PC-3 (cell line): ENCODE measurements around the gene MCOLN2. TPM values are rescaled to one million over a fixed set of nuclear protein-coding genes. Genes with fewer than 3 reads are reported as not detected.

Source experiments
- ATAC-seq: fragments of 200-7000 bp; cut with Tn5 transposase; 2 replicates; pipeline ENCODE4 v1.9.1; 2020; ENCODE audit warnings: mild to moderate bottlenecking, moderate library complexity
- BruUV-seq: library from RNA; stranded (reverse); fragments of 400-500 nt; replicated peaks from 2 replicates; lab custom pipeline; 2021; lab: Mats Ljungman, UMichigan
- CTCF ChIA-PET: fragments of 300-600 bp; sonication (Branson Sonifier 250); formaldehyde crosslinking; loops from one replicate; lab custom pipeline; 2022; ENCODE audit warnings: antibody characterized with exemption; lab: Charles Lee
- POLR2A ChIA-PET: fragments of 300-600 bp; sonication (Branson Sonifier 250); formaldehyde crosslinking; loops from one replicate; lab custom pipeline; 2022; ENCODE audit warnings: antibody characterized with exemption; ENCODE audit not compliant: unreplicated experiment; lab: Charles Lee
- DNase-seq: peaks from one replicate; pipeline ENCODE4 v3.0.0-alpha.2; 2015
- H2AFZ ChIP-seq: fragments of 300-600 bp; sonication (generic); 2 replicates; pipeline ENCODE4 v1.6.0; 2016; ENCODE audit warnings: antibody characterized with exemption, low read length
- H3F3A ChIP-seq: fragments of 300-600 bp; sonication (generic); one replicate; pipeline ENCODE4 v1.6.0; 2017; ENCODE audit warnings: antibody characterized with exemption, low read length, control low read depth, mild to moderate bottlenecking; ENCODE audit not compliant: unreplicated experiment
- H3K27ac ChIP-seq: fragments of 300-600 bp; sonication (generic); 2 replicates; pipeline ENCODE4 v1.5.1; 2016; ENCODE audit warnings: mild to moderate bottlenecking, low read length
- H3K27me3 ChIP-seq: fragments of 300-600 bp; sonication (generic); 2 replicates; pipeline ENCODE4 v1.6.1; 2016; ENCODE audit warnings: low read length, mixed read lengths
- H3K36me3 ChIP-seq: fragments of 300-600 bp; sonication (generic); 2 replicates; pipeline ENCODE4 v1.6.1; 2016; ENCODE audit warnings: low read depth, mixed run types, low read length, mixed read lengths
- H3K4me1 ChIP-seq: fragments of 300-600 bp; sonication (generic); 2 replicates; pipeline ENCODE4 v1.5.1; 2016; ENCODE audit warnings: low read length; ENCODE audit not compliant: insufficient read depth
- H3K4me2 ChIP-seq: fragments of 300-600 bp; sonication (generic); 2 replicates; pipeline ENCODE4 v1.6.0; 2016; ENCODE audit warnings: low read length
- H3K4me3 ChIP-seq: fragments of 300-600 bp; sonication (generic); 2 replicates; pipeline ENCODE4 v1.5.1; 2016; ENCODE audit warnings: mild to moderate bottlenecking, low read length, mixed read lengths
- H3K79me2 ChIP-seq: fragments of 300-600 bp; sonication (generic); 2 replicates; pipeline ENCODE4 v1.6.1; 2017; ENCODE audit warnings: low read length, mixed read lengths
- H3K9ac ChIP-seq: fragments of 300-600 bp; sonication (generic); 2 replicates; pipeline ENCODE4 v1.6.0; 2016; ENCODE audit warnings: mild to moderate bottlenecking, low read length
- H3K9me2 ChIP-seq: fragments of 300-600 bp; sonication (generic); replicated peaks from 2 replicates; pipeline ENCODE4 v1.6.1; 2016; ENCODE audit warnings: mixed run types, low read length, mixed read lengths
- H3K9me3 ChIP-seq: fragments of 300-600 bp; sonication (generic); 2 replicates; pipeline ENCODE4 v1.6.1; 2016; ENCODE audit warnings: low read length, mixed read lengths
- H4K20me1 ChIP-seq: fragments of 300-600 bp; sonication (generic); 2 replicates; pipeline ENCODE4 v1.6.1; 2016; ENCODE audit warnings: low read length, mixed read lengths
- CTCF ChIP-seq: fragments of 300-600 bp; sonication (generic); conservative IDR thresholded peaks from 2 replicates; pipeline ENCODE4 v1.5.1; 2017; ENCODE audit warnings: antibody characterized with exemption, low read depth, mild to moderate bottlenecking, low read length
- EZH2 ChIP-seq: fragments of 300-600 bp; sonication (generic); IDR thresholded peaks from one replicate; pipeline ENCODE4 v1.6.1; 2017; ENCODE audit warnings: antibody characterized with exemption, mild to moderate bottlenecking, low read length; ENCODE audit not compliant: unreplicated experiment
- EZH2phosphoT487 ChIP-seq: fragments of 300-600 bp; sonication (generic); IDR thresholded peaks from 2 replicates; pipeline ENCODE4 v1.6.1; 2018; ENCODE audit warnings: mild to moderate bottlenecking, antibody characterized with exemption, low read length, borderline replicate concordance
- intact Hi-C: fragments of 100-400 bp; cut with micrococcal nuclease; formaldehyde crosslinking; loops from 2 replicates; pipeline ENCODE4 v1.9.0; 2023
- total RNA-seq: library from RNA; depleted of rRNA; stranded (reverse); fragments of >200 nt; gene quantifications from 2 replicates; pipeline ENCODE4 v1.2.3, GENCODE V29; 2014

MCOLN2 gene
- total RNA-seq, 1 experiment from 2014 or later = 24.6 TPM

- no peak overlapping the region for H3K4me3 ChIP-seq
- no peak overlapping the region for H2AFZ ChIP-seq
- H4K20me1 ChIP-seq = no peaks in the 10 kb centered on the region
- CTCF ChIA-PET = no interaction called here
- no peaks in the 10 kb centered on the region for H3K36me3 ChIP-seq
- H3K79me2 ChIP-seq = no peaks in the 10 kb centered on the region
- no peaks in the 10 kb centered on the region for H3F3A ChIP-seq
- no peak for TF ChIP-seq EZH2phosphoT487
- TF ChIP-seq EZH2 = no peak
- TF ChIP-seq CTCF = no peak
- no peaks in the 10 kb centered on the region for H3K9me3 ChIP-seq
- POLR2A ChIA-PET = no interaction called here
- H3K4me2 ChIP-seq = no peak overlapping the region
- no peaks in the 10 kb centered on the region for H3K27me3 ChIP-seq
- H3K27ac ChIP-seq = no peak overlapping the region
- DNase-seq (no peak), ATAC-seq (no peak)
- no TSS peak for BruUV-seq
- intact Hi-C loops = no loop called here
- no peaks in the 10 kb centered on the region for H3K9me2 ChIP-seq
- no peak overlapping the region for H3K9ac ChIP-seq
- no peaks in the 10 kb centered on the region; the same call in 1 of the 2 replicates for H3K4me1 ChIP-seq
These were observed 33.9 kb downstream of the MCOLN2 start for GRCh38 chr1:84963021-84963420.

- no peaks in the 10 kb centered on the region; the same call in 1 of the 2 replicates for H3K4me1 ChIP-seq
- intact Hi-C loops = no loop called here
- H3K27ac ChIP-seq = no peak overlapping the region
- no peak overlapping the region for H3K4me3 ChIP-seq
- CTCF ChIA-PET = no interaction called here
- DNase-seq (no peak), ATAC-seq (no peak)
- TF ChIP-seq CTCF (no peak), EZH2 (no peak), EZH2phosphoT487 (no peak)
- no peaks in the 10 kb centered on the region for H3K79me2 ChIP-seq
- no peak overlapping the region for H3K9ac ChIP-seq
- H3K9me3 ChIP-seq = no peaks in the 10 kb centered on the region
- H3K36me3 ChIP-seq = no peaks in the 10 kb centered on the region
- no peak overlapping the region for H3K4me2 ChIP-seq
- no peaks in the 10 kb centered on the region for H3K27me3 ChIP-seq
- no peaks in the 10 kb centered on the region for H3F3A ChIP-seq
- POLR2A ChIA-PET = no interaction called here
- no TSS peak for BruUV-seq
- H2AFZ ChIP-seq = no peak overlapping the region
- H3K9me2 ChIP-seq = no peaks in the 10 kb centered on the region
- H4K20me1 ChIP-seq = no peaks in the 10 kb centered on the region
These were observed 35.6 kb downstream of the MCOLN2 start for GRCh38 chr1:84961316-84961715.

- no peak overlapping the region for H3K4me2 ChIP-seq
- H3K9ac ChIP-seq = no peak overlapping the region
- no peaks in the 10 kb centered on the region for H3K9me2 ChIP-seq
- intact Hi-C loops = no loop called here
- H3K27ac ChIP-seq = no peak overlapping the region
- POLR2A ChIA-PET = no interaction called here
- ATAC-seq = no peak
- H3K4me3 ChIP-seq = no peak overlapping the region
- DNase-seq = peak; percentile 37
- H3K27me3 ChIP-seq = no peaks in the 10 kb centered on the region
- no peaks in the 10 kb centered on the region for H3K79me2 ChIP-seq
- H4K20me1 ChIP-seq = no peaks in the 10 kb centered on the region
- CTCF ChIA-PET = no interaction called here
- TF ChIP-seq EZH2 (no peak), EZH2phosphoT487 (no peak), CTCF (no peak)
- no peaks in the 10 kb centered on the region for H3K9me3 ChIP-seq
- H2AFZ ChIP-seq = no peak overlapping the region
- BruUV-seq = no TSS peak
- no peaks in the 10 kb centered on the region for H3K36me3 ChIP-seq
- H3K4me1 ChIP-seq = no peaks in the 10 kb centered on the region; the same call in 1 of the 2 replicates
- H3F3A ChIP-seq = no peaks in the 10 kb centered on the region
These were observed 36.5 kb downstream of the MCOLN2 start for GRCh38 chr1:84960371-84960770.
